HCEC 1CT (cell line): ENCODE data around the gene REPS1.
"Not testable (repeated sequence)": the region's sequence is repeated elsewhere in the genome, so short reads cannot be mapped to it uniquely, and the experiment has no call there.

ENCODE experiments used
- DNase-seq: peaks from one replicate; pipeline ENCODE4 v3.0.0-alpha.2; 2017

REPS1 gene

DNA sequence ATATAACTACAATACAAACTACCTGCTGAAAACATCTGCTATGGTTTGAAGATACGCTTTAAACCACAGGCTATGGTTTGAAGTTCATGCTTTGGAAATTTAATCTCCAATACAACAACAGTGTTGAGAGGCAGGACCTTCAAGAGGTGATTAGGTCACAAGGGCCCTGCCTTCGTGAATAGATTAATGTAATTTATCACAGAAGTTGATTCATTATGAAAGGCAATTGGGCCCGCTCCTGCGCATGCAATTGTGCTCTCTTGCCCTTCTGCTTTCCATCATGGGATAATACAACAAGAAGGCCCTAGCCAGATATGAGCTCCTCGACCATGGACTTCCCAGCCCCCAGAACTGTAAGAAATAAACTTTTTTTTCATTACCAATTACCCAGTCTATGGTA lies 21.2 kb downstream of the REPS1 start:
- DNase-seq = no peak

DNA sequence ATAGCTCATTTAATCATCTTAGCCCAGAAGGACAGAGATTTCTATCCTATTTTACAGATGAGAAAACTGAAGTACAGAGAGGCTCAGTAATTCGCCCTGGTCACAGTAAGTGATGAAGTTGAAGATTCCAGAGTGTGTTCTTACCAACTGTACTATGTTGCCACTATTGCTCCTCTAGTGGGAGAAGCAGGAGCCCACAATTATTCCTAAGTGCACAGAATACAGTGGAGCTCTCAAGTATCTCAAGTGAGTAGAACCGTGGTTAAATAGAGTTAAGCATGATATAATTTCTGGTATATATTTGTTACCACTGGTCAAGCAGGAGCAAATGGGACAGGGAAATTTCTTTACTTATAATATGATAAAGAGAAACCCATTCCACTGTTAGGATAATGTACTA lies 22.1 kb downstream of the REPS1 start:
- no peak for DNase-seq

- no peak for DNase-seq
Measured at GRCh38 chr6:138965291-138965874, 22.7 kb downstream of the REPS1 start.

DNA sequence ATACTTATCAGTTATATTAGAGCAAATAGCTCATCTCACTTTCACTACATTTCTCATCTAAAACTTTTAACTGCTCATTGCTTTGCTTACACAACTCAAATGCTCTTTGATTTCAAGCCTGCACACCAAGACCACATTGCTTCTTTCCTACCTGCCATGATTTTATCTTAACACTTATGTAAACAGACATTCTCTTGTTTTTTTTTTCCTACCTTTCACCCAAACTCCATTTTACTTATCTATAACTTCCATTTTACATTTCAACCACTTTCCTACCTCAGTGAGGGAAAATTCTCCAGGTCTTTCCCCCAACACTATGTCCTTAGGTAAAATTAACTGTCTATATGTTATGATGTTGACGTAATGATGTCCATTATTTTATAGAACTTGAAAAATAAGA lies 24.0 kb downstream of the REPS1 start:
- DNase-seq = no peak

DNA sequence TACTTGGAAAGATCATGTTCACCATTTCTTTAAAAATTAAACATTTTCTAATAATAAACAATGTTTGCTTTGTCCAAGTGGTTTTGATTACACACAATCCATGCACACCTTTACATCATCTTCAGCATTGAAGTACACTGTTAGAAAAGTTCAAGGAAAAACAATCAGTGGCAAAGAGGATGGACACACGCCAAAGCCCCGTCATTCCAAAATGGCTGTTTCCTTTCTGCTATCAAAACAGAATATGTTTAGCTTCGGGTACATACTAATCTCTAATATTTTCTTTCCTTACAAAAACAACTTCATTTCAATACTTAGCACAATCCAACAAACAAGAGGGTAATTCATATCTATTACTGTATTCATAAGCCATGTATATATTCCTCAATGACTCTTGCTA lies 24.5 kb downstream of the REPS1 start:
- DNase-seq = no peak

DNA sequence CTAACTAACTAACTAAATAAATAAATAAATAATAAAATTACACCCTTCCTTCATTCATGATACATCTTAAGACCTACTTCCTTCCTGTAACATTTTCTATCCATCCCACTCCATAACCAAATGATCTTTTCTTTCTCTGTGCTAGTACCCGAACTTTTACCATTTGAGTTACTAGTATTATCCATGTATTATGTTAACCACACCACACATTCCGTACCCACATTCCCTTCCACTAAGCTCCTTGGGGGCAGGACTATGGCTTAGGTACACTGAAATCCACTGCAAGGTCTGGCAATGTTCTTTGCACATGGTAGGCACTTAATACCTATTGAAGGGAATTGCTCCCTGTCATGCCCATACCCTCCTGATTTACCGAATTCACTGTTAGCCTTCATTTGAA lies 24.9 kb downstream of the REPS1 start:
- DNase-seq = no peak

DNA sequence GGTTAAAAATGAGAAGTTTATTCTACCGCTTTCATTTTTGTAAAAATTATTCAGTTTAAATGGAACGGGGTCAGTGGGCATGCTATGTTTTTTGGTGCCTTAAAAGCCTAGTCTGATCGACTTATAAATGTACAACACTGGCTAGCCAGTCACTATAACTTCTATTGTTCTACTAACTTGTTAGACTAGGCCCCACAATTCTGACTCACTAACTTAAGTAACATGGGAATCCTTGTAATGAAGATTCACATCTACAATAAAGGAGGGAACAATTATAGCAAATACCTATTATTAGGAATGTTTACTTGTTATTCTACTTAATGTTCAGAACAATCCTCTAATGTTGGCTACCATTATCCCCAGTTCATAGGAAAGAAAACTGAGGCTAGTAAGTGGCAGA lies 28.5 kb downstream of the REPS1 start:
- no peak for DNase-seq

DNA sequence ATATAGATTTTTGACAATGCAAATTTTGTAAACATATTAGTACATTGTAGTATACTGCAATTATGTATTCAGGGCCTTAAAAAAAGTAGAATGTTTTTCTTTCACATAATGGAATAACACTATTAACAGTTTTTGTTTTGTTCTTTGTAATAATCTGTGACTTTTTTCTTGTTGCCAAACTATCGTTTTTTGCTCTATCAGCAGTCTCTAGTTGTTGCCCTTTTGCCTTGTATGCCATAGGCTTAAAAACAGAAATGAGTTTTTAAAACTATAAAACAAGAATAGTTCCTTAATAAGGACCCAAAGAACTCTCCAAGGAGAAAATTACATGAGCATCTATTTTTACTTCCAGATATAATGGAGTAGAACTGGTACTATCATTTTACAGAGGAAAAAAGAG lies 29.5 kb downstream of the REPS1 start:
- no peak for DNase-seq

- no peak for DNase-seq
Measured at GRCh38 chr6:138957903-138958302, 30.1 kb downstream of the REPS1 start.

- no peak for DNase-seq
Measured at GRCh38 chr6:138957484-138957883, 30.6 kb downstream of the REPS1 start.

- no peak for DNase-seq
Measured at GRCh38 chr6:138956244-138956924, 31.7 kb downstream of the REPS1 start.

DNA sequence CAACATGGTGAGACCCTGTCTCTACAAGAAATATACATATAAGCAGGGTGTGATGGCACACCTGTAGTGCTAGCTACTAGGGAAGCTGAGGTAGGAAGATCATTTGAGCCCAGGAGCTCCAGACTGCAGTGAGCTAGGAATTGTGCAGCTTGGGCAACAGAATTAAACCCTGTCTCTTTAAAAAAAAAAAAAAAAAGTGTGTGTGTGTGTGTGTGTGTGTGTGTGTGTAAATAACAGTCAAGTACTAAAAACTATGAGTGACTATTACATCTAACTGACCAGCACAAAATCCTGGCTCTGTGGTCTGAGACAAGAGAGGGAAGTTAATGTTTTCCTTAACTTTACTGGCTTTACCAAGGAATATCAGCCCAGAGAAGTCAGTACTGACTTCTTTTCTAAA lies 32.8 kb downstream of the REPS1 start:
- no peak for DNase-seq

DNA sequence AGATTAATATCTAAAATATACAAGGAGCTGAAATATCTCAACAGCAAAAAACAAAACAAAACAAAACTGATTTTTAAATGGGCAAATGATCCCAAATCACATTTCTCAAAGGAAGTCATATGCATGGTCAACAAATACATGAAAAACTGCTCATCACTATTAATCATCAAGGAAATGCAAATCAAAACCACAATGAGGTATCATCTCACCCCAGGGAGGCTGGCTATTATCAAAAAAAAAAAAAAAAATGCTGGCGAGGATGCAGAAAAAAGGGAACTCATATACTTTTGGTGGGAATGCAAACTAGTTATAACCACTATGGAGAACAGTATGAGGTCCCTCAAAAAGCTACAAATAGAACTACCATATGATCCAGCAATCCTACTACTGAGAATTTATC lies 34.6 kb downstream of the REPS1 start:
- peak; percentile 77 for DNase-seq

GRCh38 chr6:138948546-138949179 lies 39.4 kb downstream of the REPS1 start:
- DNase-seq = no peak

GRCh38 chr6:138948004-138948403 lies 40.0 kb downstream of the REPS1 start:
- DNase-seq = no peak

DNA sequence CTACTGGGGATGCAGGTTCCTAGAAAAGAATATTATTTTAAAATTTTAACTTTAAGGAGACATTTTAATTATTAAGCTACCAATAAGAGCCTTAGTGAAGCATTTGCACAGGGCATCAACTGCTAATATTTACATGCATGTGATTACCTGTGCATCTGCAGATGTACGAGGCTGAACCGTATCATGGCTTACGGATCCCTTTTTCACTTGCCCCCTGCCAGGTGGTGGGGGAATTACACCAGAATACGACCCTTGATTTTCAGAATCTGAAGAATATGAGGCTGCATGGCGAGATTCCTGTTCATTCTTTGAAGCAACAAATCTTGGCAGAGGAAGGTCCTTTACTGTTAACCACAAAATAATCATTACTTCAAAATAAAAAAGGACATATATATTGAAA lies 42.7 kb downstream of the REPS1 start:
- no peak for DNase-seq

GRCh38 chr6:138944412-138944811 lies 43.6 kb downstream of the REPS1 start:
- peak; percentile 64 for DNase-seq

DNA sequence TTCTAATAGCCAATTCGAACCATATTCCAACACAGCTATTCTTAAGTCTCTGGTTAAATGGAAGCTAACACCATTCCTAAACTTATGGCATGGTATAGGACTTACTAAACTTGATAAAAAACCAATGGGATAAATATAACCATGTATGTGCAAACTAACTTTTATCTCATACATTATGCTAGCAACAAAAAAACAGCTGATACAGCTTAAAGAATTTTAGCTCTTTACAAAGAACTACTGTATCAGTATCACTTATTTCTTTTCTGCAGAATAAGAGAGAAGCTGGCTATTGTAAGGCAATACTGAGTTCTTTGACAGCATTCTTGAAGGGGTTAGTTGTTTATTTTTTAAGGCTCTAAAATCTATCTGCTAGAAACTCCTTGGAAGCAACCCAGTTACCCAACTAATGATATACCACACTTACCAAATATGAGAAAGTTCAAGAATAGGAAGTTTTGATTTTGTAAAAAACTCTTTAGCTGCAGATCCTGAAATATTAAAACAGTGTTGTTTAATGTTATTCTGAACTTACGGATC lies 44.9 kb downstream of the REPS1 start:
- DNase-seq = no peak

GRCh38 chr6:138936873-138937272 lies 51.2 kb downstream of the REPS1 start:
- not testable (repeated sequence) for DNase-seq

GRCh38 chr6:138931660-138932059 lies 56.4 kb downstream of the REPS1 start:
- no peak for DNase-seq

DNA sequence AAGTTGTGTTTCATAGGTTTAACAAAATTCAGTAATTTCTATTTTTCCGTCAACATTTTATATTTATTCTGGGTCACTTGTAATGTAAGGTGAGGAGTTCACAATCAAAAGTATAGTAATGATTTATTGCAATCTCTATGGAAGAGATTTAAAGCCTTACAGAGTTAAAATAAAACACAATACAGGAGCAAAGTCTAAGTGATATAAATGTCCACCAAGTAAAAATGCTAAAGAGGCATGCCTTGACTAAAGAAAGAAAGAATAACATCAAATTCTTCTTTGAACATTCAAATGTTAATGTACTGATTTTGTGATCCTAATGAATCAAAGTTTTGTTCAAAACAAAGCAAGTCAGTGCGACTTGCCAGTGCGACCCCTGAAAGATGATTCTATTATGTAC lies 61.5 kb downstream of the REPS1 start:
- no peak for DNase-seq

GRCh38 chr6:138925806-138926205 lies 62.2 kb downstream of the REPS1 start:
- DNase-seq = no peak

- DNase-seq = no peak
Measured at GRCh38 chr6:138923561-138923960, 64.5 kb downstream of the REPS1 start.

DNA sequence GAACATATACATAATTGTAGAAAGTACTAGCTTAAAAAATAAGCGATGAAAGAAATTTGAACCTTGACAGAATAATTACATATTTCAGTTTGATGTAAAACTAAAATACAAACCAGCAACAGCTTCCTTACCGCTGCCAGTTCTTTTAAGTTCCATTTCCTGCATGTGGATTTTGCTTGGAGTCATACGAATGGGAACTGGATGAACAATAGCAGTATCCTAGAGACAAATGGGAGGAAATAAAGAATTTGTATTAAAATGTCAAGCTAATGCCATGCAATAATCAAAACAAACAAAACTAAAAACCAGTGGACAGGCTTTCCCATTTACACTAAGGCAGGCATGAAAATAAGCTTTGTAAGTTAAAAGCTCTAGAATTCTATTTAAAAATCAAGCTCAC lies 67.1 kb downstream of the REPS1 start:
- no peak for DNase-seq
